RWPE2 (cell line): ENCODE data around the gene CBFA2T2.
A peak's percentile ranks its signal among the peaks of the same experiment; 100 is the strongest.
"Not testable (repeated sequence)": the region's sequence is repeated elsewhere in the genome, so short reads cannot be mapped to it uniquely, and the experiment has no call there.

Experiments used
- ATAC-seq: fragments of 200-7000 bp; cut with Tn5 transposase; 3 replicates; pipeline ENCODE4 v1.9.1; 2021; ENCODE audit warnings: low read depth
- DNase-seq: peaks from one replicate; pipeline ENCODE4 v3.0.0-alpha.2; 2020; ENCODE audit warnings: low spot score
- H3K27ac ChIP-seq: fragments of 450-650 bp; 2 replicates; pipeline ENCODE4 v1.5.1; 2017; ENCODE audit warnings: mild to moderate bottlenecking; ENCODE audit not compliant: poor library complexity, severe bottlenecking
- H3K27me3 ChIP-seq: fragments of 250-450 bp; sonication (Bioruptor Pico); 2 replicates; pipeline ENCODE4 v1.5.1; 2021; ENCODE audit warnings: mild to moderate bottlenecking, moderate library complexity; ENCODE audit not compliant: insufficient read depth, poor library complexity, severe bottlenecking
- H3K36me3 ChIP-seq: fragments of 250-450 bp; sonication (Bioruptor Pico); 2 replicates; pipeline ENCODE4 v1.5.1; 2020; ENCODE audit warnings: low read depth, mild to moderate bottlenecking, moderate library complexity
- H3K4me1 ChIP-seq: fragments of 250-450 bp; sonication (Bioruptor Pico); 2 replicates; pipeline ENCODE4 v1.5.1; 2021; ENCODE audit warnings: mild to moderate bottlenecking, moderate library complexity; ENCODE audit not compliant: insufficient read depth, poor library complexity, severe bottlenecking
- H3K4me3 ChIP-seq: fragments of 250-450 bp; sonication (Bioruptor Pico); 2 replicates; pipeline ENCODE4 v1.5.1; 2021; ENCODE audit warnings: mild to moderate bottlenecking, moderate library complexity; ENCODE audit not compliant: severe bottlenecking
- H3K9me3 ChIP-seq: fragments of 250-450 bp; sonication (Bioruptor Pico); 2 replicates; pipeline ENCODE4 v1.5.1; 2021; ENCODE audit warnings: mild to moderate bottlenecking, moderate library complexity; ENCODE audit not compliant: severe bottlenecking
- TF ChIP-seq, protein P1 (sequence below): fragments of 450-650 bp; IDR thresholded peaks from one replicate; pipeline ENCODE4 v1.5.1; 2017; ENCODE audit warnings: mild to moderate bottlenecking, moderate library complexity; ENCODE audit not compliant: poor library complexity, severe bottlenecking

Gene CBFA2T2

DNA sequence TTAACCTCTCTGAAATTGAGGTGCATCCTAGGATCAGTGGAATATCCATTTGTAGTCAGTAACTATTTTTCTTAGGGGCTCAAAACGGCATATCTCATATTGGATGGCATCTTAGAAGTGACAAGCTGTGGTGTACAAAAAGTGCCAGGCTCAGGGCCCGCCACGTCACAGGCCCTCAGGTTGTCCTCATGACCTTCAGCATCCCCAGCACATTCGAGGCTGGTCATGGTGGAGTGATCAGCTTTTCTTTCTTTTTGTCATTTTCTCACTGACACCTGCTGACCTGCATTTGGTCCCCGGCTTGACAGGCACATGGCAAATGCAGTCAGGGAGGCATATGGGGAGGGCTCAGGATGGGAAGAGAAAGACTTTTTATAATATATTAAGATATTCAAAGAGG, 203.4 kb downstream of the CBFA2T2 start:
- DNase-seq (no peak), ATAC-seq (no peak)
- Histone ChIP-seq H3K27ac (no peak overlapping the region), H3K4me3 (no peak overlapping the region), H3K4me1 (no peaks in the 10 kb centered on the region), H3K9me3 (peaks cover 3% of the 10 kb centered on the region), H3K36me3 (no peaks in the 10 kb centered on the region), H3K27me3 (no peaks in the 10 kb centered on the region)
- TF ChIP-seq, protein P1, sequence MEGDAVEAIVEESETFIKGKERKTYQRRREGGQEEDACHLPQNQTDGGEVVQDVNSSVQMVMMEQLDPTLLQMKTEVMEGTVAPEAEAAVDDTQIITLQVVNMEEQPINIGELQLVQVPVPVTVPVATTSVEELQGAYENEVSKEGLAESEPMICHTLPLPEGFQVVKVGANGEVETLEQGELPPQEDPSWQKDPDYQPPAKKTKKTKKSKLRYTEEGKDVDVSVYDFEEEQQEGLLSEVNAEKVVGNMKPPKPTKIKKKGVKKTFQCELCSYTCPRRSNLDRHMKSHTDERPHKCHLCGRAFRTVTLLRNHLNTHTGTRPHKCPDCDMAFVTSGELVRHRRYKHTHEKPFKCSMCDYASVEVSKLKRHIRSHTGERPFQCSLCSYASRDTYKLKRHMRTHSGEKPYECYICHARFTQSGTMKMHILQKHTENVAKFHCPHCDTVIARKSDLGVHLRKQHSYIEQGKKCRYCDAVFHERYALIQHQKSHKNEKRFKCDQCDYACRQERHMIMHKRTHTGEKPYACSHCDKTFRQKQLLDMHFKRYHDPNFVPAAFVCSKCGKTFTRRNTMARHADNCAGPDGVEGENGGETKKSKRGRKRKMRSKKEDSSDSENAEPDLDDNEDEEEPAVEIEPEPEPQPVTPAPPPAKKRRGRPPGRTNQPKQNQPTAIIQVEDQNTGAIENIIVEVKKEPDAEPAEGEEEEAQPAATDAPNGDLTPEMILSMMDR = no peak

DNA sequence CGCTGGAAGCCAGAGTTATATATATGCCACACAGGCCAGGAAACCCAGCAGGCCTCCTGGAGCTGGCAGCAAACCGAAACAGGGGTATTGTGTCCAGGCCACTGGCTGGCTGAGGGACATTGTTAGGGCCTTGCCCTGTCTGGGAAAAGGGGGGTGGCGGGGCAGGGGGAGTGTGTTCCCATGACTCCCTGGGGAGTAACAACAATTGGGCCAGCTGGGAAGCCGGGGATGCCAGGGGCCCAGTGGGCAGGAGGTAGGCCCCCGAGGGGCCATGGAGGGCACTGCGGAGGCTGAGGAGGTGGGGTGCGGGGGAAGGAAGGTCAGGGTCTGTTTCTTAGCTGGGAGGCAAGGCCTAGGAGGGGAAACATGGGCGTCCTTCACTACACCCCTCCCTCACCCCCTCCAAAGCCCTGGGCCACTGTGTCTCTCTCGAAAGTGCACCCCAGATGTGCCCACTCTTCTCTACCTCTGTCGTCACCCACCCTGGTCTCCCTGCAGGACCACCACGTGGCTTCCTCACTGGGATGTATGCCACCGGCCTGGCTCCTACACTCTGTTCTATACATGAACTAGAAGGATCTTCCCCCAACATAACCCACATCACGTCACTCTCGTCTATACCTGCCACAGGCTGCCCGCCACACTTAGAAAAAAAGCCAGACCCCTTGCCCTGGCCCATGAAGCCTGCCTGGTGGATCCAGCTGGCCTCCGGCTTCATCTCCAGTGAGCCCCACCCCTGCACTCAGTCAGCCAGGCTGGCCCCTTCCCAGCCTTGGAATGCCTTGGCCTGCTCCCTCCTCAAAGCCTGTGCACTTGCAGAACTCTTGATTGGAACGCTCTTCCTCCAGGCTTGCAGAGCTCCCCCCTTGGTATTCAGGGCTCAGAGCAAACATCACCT, 204.1 kb downstream of the CBFA2T2 start:
- peaks cover 6% of the 10 kb centered on the region for H3K9me3 ChIP-seq
- no peak overlapping the region for H3K4me3 ChIP-seq
- no peaks in the 10 kb centered on the region for H3K4me1 ChIP-seq
- H3K36me3 ChIP-seq = no peaks in the 10 kb centered on the region
- ATAC-seq (0 out of 3 replicates have a peak, but pooled peaks have one; percentile 17), DNase-seq (no peak)
- H3K27ac ChIP-seq = no peak overlapping the region
- TF ChIP-seq, protein P1 = no peak
- no peaks in the 10 kb centered on the region for H3K27me3 ChIP-seq

DNA sequence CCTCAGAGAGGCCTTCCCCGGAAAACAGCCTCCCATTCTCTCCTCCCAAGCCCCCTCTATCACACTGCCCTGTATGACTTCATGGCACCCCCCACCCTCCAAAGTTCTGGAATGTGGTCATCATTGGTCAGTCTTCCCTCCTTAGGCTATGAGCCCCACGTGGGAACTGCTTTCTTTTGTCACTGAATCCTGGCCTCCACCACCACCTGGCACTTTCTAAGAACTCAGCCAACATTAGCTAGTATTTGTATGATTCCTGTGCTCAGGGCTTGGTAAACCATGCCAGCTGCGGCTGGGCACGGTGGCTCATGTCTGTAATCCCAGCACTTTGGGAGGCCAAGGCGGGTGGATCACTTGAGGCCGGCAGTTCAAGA, 204.7 kb downstream of the CBFA2T2 start:
- no peak for DNase-seq
- H3K27me3 ChIP-seq = no peaks in the 10 kb centered on the region
- H3K9me3 ChIP-seq = peaks cover 6% of the 10 kb centered on the region
- TF ChIP-seq, protein P1 = no peak
- no peak for ATAC-seq
- H3K36me3 ChIP-seq = no peaks in the 10 kb centered on the region
- no peaks in the 10 kb centered on the region for H3K4me1 ChIP-seq
- H3K4me3 ChIP-seq = no peak overlapping the region
- H3K27ac ChIP-seq = no peak overlapping the region

DNA sequence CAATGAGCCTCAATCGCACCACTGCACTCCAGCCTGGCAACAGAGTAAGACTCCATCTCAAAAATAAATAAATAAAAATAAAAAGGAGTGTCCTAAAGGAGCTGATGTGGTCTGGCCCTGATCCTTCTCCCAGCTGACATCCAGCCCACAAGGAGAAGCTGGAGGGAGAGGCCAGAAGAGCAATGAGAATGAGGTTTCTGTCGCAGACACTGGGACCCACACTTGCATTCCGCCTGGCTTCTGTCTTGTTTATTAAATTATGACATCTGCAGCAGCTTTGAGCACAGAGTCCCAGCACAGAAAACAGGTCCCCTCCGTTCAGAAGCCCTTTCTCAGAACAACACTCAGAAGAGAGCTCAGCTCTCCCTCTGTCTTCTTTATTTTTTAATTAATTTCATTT, 206.6 kb downstream of the CBFA2T2 start:
- H3K36me3 ChIP-seq = no peaks in the 10 kb centered on the region
- ATAC-seq = no peak
- no peak overlapping the region for H3K27ac ChIP-seq
- no peaks in the 10 kb centered on the region for H3K27me3 ChIP-seq
- peaks cover 6% of the 10 kb centered on the region for H3K9me3 ChIP-seq
- no peak for DNase-seq
- no peaks in the 10 kb centered on the region for H3K4me1 ChIP-seq
- TF ChIP-seq, protein P1 = no peak
- no peak overlapping the region for H3K4me3 ChIP-seq

DNA sequence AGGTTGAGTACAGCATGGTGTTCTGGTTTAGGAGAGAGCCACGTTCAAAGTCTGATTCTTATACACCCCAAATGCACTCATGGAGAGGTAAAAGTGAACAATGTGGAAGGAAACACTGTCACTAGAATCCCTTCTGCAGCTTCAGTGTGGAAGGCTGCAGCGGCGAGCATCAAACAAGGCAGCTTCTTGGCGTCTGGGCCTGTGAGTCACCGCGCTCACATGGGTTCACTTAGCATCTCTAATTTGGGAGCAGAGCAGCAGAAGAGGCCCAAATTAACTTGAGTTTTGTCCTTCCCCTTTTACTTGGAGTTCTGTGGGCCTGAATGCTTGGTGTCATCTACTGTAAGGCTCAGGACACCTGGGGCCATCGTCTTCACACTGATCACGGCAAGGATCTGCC, 207.2 kb downstream of the CBFA2T2 start:
- H3K4me1 ChIP-seq = no peaks in the 10 kb centered on the region
- no peak overlapping the region for H3K27ac ChIP-seq
- no peaks in the 10 kb centered on the region for H3K36me3 ChIP-seq
- no peak overlapping the region for H3K4me3 ChIP-seq
- peaks cover 6% of the 10 kb centered on the region for H3K9me3 ChIP-seq
- DNase-seq = no peak
- no peaks in the 10 kb centered on the region for H3K27me3 ChIP-seq
- ATAC-seq = no peak
- TF ChIP-seq, protein P1 = no peak

DNA sequence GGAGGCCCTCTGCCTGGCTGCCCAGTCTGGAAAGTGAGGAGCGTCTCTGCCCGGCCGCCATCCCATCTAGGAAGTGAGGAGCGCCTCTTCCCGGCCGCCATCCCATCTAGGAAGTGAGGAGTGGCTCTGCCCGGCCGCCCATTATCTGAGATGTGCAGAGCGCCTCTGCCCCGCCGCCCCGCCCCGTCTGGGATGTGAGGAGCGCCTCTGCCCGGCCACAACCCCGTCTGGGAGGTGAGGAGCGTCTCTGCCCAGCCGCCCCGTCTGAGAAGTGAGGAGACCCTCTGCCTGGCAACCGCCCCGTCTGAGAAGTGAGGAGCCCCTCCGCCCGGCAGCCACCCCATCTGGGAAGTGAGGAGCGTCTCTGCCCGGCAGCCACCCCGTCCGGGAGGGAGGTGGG, 209.1 kb downstream of the CBFA2T2 start:
- not testable (repeated sequence) for H3K36me3 ChIP-seq, H3K4me1 ChIP-seq, DNase-seq, H3K4me3 ChIP-seq, H3K27ac ChIP-seq, H3K27me3 ChIP-seq, H3K9me3 ChIP-seq, ATAC-seq
